Fibroblast of mammary gland (primary cell): ENCODE data around the gene INHBB.

Experiments
- DNase-seq: peaks from one replicate; pipeline ENCODE4 v3.0.0-alpha.2; 2010; ENCODE audit warnings: low read depth
- H3K4me3 ChIP-seq: 2 replicates; pipeline ENCODE4 v1.5.1; 2011; ENCODE audit warnings: low read depth, mild to moderate bottlenecking, low read length, moderate library complexity; ENCODE audit not compliant: control insufficient read depth
- TF ChIP-seq, protein P1 (sequence below): conservative IDR thresholded peaks from 2 replicates; pipeline ENCODE4 v1.5.1; 2011; ENCODE audit warnings: low read depth, low read length, inconsistent platforms; ENCODE audit not compliant: control insufficient read depth, insufficient read depth

The INHBB gene

GRCh38 chr2:120315367-120316033 is 30.4 kb upstream of the INHBB start:
- TF ChIP-seq, protein P1, sequence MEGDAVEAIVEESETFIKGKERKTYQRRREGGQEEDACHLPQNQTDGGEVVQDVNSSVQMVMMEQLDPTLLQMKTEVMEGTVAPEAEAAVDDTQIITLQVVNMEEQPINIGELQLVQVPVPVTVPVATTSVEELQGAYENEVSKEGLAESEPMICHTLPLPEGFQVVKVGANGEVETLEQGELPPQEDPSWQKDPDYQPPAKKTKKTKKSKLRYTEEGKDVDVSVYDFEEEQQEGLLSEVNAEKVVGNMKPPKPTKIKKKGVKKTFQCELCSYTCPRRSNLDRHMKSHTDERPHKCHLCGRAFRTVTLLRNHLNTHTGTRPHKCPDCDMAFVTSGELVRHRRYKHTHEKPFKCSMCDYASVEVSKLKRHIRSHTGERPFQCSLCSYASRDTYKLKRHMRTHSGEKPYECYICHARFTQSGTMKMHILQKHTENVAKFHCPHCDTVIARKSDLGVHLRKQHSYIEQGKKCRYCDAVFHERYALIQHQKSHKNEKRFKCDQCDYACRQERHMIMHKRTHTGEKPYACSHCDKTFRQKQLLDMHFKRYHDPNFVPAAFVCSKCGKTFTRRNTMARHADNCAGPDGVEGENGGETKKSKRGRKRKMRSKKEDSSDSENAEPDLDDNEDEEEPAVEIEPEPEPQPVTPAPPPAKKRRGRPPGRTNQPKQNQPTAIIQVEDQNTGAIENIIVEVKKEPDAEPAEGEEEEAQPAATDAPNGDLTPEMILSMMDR, result no peak
- no peak overlapping the region for H3K4me3 ChIP-seq
- DNase-seq, result no peak

GRCh38 chr2:120316071-120316470 is 29.9 kb upstream of the INHBB start:
- DNase-seq, result no peak
- TF ChIP-seq, protein P1, result no peak
- H3K4me3 ChIP-seq, result no peak overlapping the region

- no peak overlapping the region for H3K4me3 ChIP-seq
- TF ChIP-seq, protein P1, result no peak
- DNase-seq, result no peak
These were observed 29.3 kb upstream of the INHBB start for GRCh38 chr2:120316528-120317179.

DNA sequence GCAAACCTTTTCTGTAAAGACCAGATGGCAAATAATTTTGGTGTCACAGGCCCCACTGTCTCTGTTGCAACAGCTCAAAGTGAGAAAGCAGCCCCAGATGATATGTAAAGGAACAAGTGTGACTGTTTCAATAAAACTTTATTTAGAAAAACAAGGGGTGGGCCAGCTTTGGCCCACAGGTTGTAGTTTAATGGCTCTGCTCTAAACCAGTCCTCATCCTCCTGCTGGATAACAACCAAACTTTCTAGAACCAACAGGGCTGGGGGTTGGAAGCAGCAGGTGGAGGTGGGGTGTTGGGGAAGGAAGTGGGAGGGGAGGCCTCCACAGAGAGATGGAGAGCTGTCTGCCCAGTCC is 28.8 kb upstream of the INHBB start:
- TF ChIP-seq, protein P1, result no peak
- DNase-seq, result no peak
- H3K4me3 ChIP-seq, result no peak overlapping the region

- DNase-seq, result no peak
- TF ChIP-seq, protein P1, result no peak
- H3K4me3 ChIP-seq, result no peak overlapping the region
These were observed 28.0 kb upstream of the INHBB start for GRCh38 chr2:120317916-120318315.

DNA sequence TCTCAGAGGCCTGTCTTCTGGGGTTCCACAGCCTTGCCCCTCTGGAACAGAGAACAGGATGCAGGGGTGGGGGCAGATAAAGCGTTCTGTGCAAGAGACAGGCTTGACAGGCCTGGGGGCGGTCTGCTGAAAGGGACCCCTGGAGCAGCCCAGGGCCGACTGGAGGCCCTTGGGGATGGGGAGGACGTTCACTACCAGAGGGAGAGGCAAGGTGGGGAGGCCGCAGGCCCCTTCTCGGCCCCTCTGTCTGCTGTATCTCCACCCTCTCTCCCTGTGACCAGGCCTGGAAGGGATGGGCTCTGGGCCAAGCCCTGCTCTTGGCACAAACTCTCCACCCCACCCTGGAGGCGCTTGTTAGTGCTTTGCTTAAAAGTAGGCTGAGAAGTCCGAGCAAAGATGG is 27.3 kb upstream of the INHBB start:
- TF ChIP-seq, protein P1, result no peak
- H3K4me3 ChIP-seq, result no peak overlapping the region
- DNase-seq, result peak; percentile 19

GRCh38 chr2:120319123-120319522 is 26.8 kb upstream of the INHBB start:
- H3K4me3 ChIP-seq, result no peak overlapping the region
- TF ChIP-seq, protein P1, result no peak
- DNase-seq, result no peak
